MM.1S (cell line): Measurements from ENCODE around the gene NLGN1.

ENCODE experiments used
- DNase-seq: peaks from one replicate; pipeline ENCODE4 v3.0.0-alpha.2; 2015
- H2AFZ ChIP-seq: fragments of 300-600 bp; sonication (generic); 2 replicates; pipeline ENCODE4 v1.6.0; 2016; ENCODE audit warnings: antibody characterized with exemption, low read length
- H3F3A ChIP-seq: fragments of 300-600 bp; sonication (generic); 2 replicates; pipeline ENCODE4 v1.6.1; 2016; ENCODE audit warnings: mild to moderate bottlenecking, antibody characterized with exemption, low read length, moderate library complexity, mixed read lengths; ENCODE audit not compliant: insufficient read depth
- H3K27ac ChIP-seq: fragments of 300-600 bp; sonication (generic); 2 replicates; pipeline ENCODE4 v1.5.1; 2016; ENCODE audit warnings: mild to moderate bottlenecking, low read length
- H3K27me3 ChIP-seq: fragments of 300-600 bp; sonication (generic); replicated peaks from 2 replicates; pipeline ENCODE4 v1.6.0; 2016; ENCODE audit warnings: low read length; ENCODE audit not compliant: insufficient read depth
- H3K36me3 ChIP-seq: fragments of 300-600 bp; sonication (generic); replicated peaks from 2 replicates; pipeline ENCODE4 v1.6.1; 2016; ENCODE audit warnings: mild to moderate bottlenecking, low read length, mixed read lengths; ENCODE audit not compliant: insufficient read depth
- H3K4me1 ChIP-seq: fragments of 300-600 bp; sonication (generic); 2 replicates; pipeline ENCODE4 v1.6.1; 2016; ENCODE audit warnings: low read length, mixed read lengths
- H3K4me2 ChIP-seq: fragments of 300-600 bp; sonication (generic); 2 replicates; pipeline ENCODE4 v1.6.0; 2016; ENCODE audit warnings: low read depth, low read length
- H3K4me3 ChIP-seq: fragments of 300-600 bp; sonication (generic); 2 replicates; pipeline ENCODE4 v1.5.1; 2016; ENCODE audit warnings: low read length, mixed read lengths
- H3K79me2 ChIP-seq: fragments of 300-600 bp; sonication (generic); 2 replicates; pipeline ENCODE4 v1.6.1; 2016; ENCODE audit warnings: mixed run types, low read length, mixed read lengths
- H3K9ac ChIP-seq: fragments of 300-600 bp; sonication (generic); 2 replicates; pipeline ENCODE4 v1.6.1; 2016; ENCODE audit warnings: low read length, mixed read lengths
- H3K9me2 ChIP-seq: fragments of 300-600 bp; sonication (generic); replicated peaks from 2 replicates; pipeline ENCODE4 v1.6.1; 2016; ENCODE audit warnings: mild to moderate bottlenecking, low read length, mixed read lengths; ENCODE audit not compliant: insufficient read depth
- H3K9me3 ChIP-seq: fragments of 300-600 bp; sonication (generic); replicated peaks from 2 replicates; pipeline ENCODE4 v1.6.1; 2016; ENCODE audit warnings: mild to moderate bottlenecking, low read length, mixed read lengths; ENCODE audit not compliant: insufficient read depth
- H4K20me1 ChIP-seq: fragments of 300-600 bp; sonication (generic); 2 replicates; pipeline ENCODE4 v1.6.1; 2016; ENCODE audit warnings: mild to moderate bottlenecking, low read length, moderate library complexity, mixed read lengths; ENCODE audit not compliant: insufficient read depth
- EZH2 ChIP-seq: fragments of 300-600 bp; sonication (generic); optimal IDR thresholded peaks from 2 replicates; pipeline ENCODE3; 2017; ENCODE audit warnings: low read depth, mild to moderate bottlenecking, antibody characterized with exemption, low read length, mixed read lengths
- EZH2phosphoT487 ChIP-seq: fragments of 300-600 bp; sonication (generic); IDR thresholded peaks from 2 replicates; pipeline ENCODE4 v1.6.1; 2018; ENCODE audit warnings: antibody characterized with exemption, low read length
- TF ChIP-seq, protein P1 (sequence below): fragments of 300-600 bp; sonication (generic); IDR thresholded peaks from 2 replicates; pipeline ENCODE4 v1.5.1; 2016; ENCODE audit warnings: antibody characterized with exemption, low read length, mixed read lengths

Gene NLGN1

GRCh38 chr3:173745952-173746682, 348.6 kb downstream of the NLGN1 start:
- H3K4me3 ChIP-seq = no peak overlapping the region
- H4K20me1 ChIP-seq = no peaks in the 10 kb centered on the region
- H3K9ac ChIP-seq = no peak overlapping the region
- no peaks in the 10 kb centered on the region for H3K9me3 ChIP-seq
- no peak overlapping the region for H2AFZ ChIP-seq
- H3K36me3 ChIP-seq = no peaks in the 10 kb centered on the region
- H3K27ac ChIP-seq = no peak overlapping the region
- no peak overlapping the region for H3K4me2 ChIP-seq
- H3K79me2 ChIP-seq = no peaks in the 10 kb centered on the region
- TF ChIP-seq, protein P1, sequence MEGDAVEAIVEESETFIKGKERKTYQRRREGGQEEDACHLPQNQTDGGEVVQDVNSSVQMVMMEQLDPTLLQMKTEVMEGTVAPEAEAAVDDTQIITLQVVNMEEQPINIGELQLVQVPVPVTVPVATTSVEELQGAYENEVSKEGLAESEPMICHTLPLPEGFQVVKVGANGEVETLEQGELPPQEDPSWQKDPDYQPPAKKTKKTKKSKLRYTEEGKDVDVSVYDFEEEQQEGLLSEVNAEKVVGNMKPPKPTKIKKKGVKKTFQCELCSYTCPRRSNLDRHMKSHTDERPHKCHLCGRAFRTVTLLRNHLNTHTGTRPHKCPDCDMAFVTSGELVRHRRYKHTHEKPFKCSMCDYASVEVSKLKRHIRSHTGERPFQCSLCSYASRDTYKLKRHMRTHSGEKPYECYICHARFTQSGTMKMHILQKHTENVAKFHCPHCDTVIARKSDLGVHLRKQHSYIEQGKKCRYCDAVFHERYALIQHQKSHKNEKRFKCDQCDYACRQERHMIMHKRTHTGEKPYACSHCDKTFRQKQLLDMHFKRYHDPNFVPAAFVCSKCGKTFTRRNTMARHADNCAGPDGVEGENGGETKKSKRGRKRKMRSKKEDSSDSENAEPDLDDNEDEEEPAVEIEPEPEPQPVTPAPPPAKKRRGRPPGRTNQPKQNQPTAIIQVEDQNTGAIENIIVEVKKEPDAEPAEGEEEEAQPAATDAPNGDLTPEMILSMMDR = no peak
- TF ChIP-seq EZH2phosphoT487 (no peak), EZH2 (no peak)
- H3K4me1 ChIP-seq = no peaks in the 10 kb centered on the region
- no peak for DNase-seq
- no peaks in the 10 kb centered on the region for H3K27me3 ChIP-seq
- H3K9me2 ChIP-seq = no peaks in the 10 kb centered on the region
- H3F3A ChIP-seq = no peaks in the 10 kb centered on the region

GRCh38 chr3:173747427-173747826, 349.9 kb downstream of the NLGN1 start:
- Histone ChIP-seq H2AFZ (no peak overlapping the region), H4K20me1 (no peaks in the 10 kb centered on the region), H3K27me3 (no peaks in the 10 kb centered on the region), H3F3A (no peaks in the 10 kb centered on the region), H3K9me2 (no peaks in the 10 kb centered on the region), H3K36me3 (no peaks in the 10 kb centered on the region), H3K9me3 (no peaks in the 10 kb centered on the region), H3K4me1 (no peaks in the 10 kb centered on the region), H3K4me3 (no peak overlapping the region), H3K9ac (no peak overlapping the region), H3K79me2 (no peaks in the 10 kb centered on the region), H3K4me2 (no peak overlapping the region), H3K27ac (no peak overlapping the region)
- no peak for DNase-seq
- no peak for TF ChIP-seq EZH2
- TF ChIP-seq EZH2phosphoT487 = no peak
- TF ChIP-seq, protein P1 = no peak

DNA sequence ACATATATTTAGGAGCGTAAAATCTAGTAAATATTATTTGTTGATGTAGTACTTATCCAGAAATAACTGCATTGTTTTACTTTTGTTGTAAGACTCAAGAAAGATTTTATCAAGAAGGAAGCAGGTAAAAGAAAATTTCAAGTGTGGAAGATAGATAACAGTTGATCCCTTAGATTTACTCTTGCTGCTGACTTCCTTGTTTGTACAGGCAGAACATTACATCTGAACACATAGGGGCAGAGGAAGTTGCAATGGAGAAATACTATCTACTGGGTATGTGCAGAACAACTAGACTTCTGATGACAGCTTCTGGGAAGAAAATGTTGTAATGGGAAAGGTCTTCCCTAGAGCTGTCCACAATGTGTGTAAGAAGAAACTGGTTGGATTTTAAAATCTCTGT, 350.6 kb downstream of the NLGN1 start:
- no peaks in the 10 kb centered on the region for H3K36me3 ChIP-seq
- no peaks in the 10 kb centered on the region for H3K4me1 ChIP-seq
- no peak for TF ChIP-seq EZH2phosphoT487
- TF ChIP-seq EZH2 = no peak
- TF ChIP-seq, protein P1 = no peak
- H3F3A ChIP-seq = no peaks in the 10 kb centered on the region
- no peak overlapping the region for H3K4me2 ChIP-seq
- H3K27me3 ChIP-seq = no peaks in the 10 kb centered on the region
- no peaks in the 10 kb centered on the region for H3K9me2 ChIP-seq
- no peak overlapping the region for H2AFZ ChIP-seq
- no peak for DNase-seq
- no peak overlapping the region for H3K9ac ChIP-seq
- H3K9me3 ChIP-seq = no peaks in the 10 kb centered on the region
- no peak overlapping the region for H3K4me3 ChIP-seq
- no peaks in the 10 kb centered on the region for H4K20me1 ChIP-seq
- H3K27ac ChIP-seq = no peak overlapping the region
- H3K79me2 ChIP-seq = no peaks in the 10 kb centered on the region
